GM18951 (cell line): Measurements from ENCODE around the gene GRN.

Experiments
- POLR2A ChIP-seq: IDR thresholded peaks from 4 replicates; pipeline ENCODE4 v1.6.1; 2011; ENCODE audit warnings: mild to moderate bottlenecking; ENCODE audit not compliant: insufficient read length, insufficient read depth; ENCODE audit errors: extremely low read depth
- in situ Hi-C: fragments of 300-500 bp; cut with MboI; formaldehyde crosslinking; loops from one replicate; pipeline ENCODE4 v1.12.0; 2022; ENCODE audit warnings: low sequenced_read_pairs, mixed read lengths, inconsistent platforms; ENCODE audit not compliant: unreplicated experiment

The GRN gene

DNA sequence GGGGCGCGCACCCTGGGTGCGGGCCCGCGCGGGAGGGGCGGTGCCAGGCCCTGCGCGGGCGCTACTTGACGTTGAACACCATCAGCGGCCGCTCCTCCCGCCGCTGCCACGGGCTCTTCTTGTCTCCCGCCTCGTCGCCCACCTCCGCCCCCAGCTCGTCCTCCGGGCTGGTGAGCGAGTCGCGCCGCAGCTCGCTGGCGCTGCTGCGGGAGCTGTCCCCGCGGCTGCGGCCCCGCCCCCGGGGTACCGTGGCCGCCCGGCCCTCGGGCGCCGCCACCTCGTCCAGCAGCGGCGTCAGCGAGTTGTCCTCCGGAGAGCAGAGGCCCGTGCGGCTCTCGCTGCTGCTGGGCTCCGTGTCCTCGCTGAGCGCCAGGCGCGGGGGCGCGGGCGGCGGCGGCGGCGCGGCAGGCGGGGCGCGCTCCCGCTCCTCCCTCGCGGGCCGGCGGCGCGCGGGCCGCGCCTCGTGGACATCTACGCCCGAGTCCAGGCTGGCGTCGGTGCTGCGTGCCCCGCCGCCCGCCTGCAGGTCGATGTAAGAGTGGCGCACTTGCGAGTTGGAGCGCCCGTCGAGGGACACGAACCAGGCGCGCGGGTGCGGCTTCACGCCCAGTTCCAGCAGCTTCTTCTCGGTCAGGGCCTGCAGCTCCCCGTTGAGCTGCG is 8.7 kb downstream of the GRN start:
- in situ Hi-C loops = no loop called here
- TF ChIP-seq POLR2A = no peak

DNA sequence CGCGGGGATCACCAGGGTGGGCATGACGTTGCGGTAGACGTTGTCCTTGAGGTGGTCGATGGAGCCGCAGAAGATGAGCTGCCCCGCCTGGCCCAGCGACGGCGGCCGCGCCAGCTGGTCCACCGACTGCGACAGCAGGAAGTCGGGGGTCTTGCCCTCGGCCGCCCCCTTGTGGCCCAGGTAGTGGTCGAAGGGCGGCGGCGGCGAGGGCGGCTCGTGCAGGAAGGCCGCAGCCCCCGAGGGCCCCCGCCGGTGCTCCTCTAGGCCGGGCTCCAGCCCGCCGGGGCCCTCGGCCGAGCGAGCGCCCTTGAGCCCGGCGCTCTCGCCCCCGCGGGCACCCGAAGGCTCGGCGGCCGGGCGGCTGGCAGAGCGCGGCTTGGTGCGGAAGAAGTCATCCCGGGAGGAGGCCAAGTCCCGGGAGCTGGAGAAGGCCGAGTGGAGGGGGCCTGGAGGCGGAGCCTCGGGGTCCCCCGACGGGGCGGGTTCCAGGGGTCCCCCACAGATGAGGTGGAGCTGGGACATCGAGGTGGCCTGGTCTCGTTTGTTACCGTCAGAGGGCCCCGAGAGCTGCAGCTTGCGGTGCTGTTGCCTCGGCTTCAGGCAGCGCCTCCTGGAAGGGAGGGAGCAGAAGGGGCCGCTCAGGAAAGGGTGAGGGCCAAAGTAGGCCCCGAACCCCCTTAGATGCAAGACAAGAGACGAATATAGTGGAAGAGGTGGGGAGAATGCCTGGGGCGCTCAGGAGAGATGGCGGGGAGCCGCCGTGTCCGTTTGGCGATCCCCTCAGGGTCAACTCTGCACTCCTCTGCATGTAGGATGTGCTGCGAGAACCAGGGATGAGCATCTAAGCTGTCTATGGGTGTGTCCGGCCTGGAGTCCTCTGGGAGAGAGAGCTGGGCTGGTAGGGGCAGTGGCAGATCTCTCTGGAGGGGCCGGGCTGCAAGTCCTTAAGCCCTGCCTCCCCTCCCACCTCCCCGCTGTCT is 9.8 kb downstream of the GRN start:
- in situ Hi-C loops = no loop called here

DNA sequence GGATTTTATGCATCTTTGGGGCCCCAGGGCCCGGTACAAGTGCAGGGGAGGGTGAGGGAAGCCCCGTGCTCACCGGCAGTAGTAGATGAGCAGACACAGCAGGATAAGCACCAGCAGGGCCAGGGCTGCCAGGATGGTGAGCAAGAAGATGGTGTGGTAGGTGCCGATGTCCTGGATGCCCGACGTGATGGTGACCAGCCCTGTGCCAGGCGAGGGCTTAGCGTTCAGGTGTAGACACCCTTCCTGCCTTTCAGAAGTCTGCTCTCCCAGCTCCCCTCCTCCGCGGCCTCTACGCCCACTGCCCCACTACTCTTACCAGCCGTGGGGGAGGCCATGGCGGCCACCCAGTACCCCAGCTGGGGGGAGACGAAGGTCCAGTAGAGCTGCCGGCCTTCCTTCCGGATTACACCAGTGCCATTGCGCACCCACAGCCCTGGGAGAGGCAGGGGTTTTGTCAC is 10.6 kb downstream of the GRN start:
- in situ Hi-C loops = no loop called here

More for the DNA sequence above, 9.8 kb downstream of the GRN start:
- TF ChIP-seq POLR2A = no peak

DNA sequence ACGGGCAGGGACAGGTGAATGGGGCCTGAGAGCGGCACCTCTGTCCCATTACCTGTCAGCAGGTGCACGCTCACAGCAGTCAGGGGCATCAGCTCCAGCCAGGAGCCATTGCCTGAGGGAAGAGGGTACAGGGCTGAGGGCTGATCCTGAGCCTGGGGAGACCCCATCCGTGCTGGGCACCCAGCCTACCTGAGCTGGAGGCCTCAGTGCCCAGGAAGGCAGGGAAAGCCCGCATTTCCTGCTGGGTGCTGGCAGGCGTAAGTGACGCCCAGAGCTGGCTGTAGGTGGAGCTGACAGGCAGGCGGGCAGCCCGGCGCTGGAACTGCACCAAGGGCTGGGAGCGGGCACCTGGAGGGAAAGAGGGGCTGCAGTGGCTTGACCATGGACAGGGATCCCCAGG is 11.1 kb downstream of the GRN start:
- TF ChIP-seq POLR2A = no peak
- in situ Hi-C loops = no loop called here

More for the DNA sequence above, 10.6 kb downstream of the GRN start:
- no peak for TF ChIP-seq POLR2A

DNA sequence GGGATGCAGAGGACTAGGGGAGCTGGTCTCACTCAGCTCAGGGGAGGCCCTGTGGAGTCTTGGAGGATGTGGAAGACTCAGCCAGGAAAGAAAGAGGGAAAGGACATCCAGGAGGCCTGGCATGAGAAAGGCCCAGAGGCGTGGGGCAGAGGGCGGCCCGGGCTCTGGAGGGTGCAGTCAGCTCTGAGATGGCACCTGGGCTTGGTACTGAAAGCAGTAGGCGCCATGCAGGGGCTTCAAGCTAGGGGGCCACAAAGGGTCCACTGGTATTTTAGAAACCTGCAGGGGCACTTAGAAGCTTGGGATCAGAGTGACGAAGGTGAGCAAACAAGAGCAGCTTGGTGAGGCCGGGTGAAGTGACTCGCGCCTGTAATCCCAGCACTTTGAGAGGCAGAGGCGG is 13.0 kb downstream of the GRN start:
- no peak for TF ChIP-seq POLR2A
- in situ Hi-C loops = no loop called here

DNA sequence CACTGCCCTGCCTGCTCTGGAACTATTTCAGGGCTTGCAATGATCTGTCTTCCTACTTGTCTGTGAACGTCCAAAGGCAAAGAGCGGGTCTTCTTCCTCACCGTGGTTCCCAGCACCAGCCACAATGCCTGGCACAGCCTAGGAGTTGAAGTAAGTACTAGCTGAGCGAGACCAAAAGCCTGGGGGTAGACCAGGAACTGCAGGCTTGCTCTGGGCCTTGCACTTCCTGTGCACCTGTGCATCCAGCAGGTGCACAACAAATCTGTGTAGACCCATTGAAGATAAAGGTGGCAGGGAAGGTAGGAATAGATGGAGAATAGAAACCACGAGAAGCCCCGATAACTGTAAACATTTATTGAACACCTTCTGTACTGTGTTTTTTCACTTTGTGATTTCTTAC is 13.9 kb downstream of the GRN start:
- no peak for TF ChIP-seq POLR2A
- in situ Hi-C loops = no loop called here

DNA sequence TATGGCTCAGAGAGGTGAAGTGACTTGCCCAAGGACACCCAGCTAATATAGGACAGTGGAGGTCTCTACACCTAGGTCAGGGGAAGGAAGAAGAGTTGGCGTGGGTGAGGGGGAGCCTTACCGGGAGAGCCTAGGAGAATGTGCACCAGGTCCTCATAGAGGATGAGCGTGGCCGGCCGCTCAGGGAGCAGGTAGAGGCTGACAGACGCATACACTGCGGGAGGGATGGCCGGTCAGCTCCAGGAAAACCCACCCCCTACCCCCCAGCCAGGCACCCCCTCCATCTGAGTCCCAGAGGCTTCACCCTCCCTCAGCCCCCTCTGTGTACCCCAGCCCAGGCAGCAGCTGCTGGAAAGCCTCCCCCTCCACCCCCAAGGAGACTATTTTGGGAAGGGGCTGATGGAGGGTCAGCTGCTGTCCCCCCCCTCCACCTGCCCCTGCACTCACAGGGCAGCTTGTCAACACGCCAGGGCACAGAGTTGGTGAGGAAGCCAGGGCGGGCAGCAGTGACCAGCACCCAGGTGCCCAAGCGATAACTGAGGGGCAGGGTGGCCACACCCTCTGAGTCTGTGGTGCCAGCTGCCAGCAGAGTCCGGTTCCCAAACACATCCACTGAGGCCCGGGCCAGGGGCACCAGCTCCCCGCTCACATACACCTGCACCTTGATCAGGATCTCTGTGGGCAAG is 14.5 kb downstream of the GRN start:
- no peak for TF ChIP-seq POLR2A
- in situ Hi-C loops = no loop called here

DNA sequence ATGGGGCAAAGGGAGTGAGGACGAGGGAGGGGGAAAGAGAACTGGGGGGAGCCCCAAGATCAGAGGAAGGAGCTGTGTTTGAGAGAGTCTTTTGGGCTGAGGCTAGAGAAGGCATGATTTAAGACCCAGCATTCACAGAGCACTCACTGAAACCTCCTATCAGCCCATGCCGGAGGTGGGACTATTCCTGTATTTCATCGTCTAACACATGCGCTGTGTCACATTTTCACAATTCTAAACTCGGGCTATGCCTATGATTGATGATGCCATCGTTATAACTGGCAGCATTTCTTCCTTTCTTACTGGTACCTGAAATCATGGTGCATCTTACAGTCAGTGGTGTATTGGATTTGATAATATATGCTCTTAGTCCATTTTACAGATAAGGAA is 15.0 kb downstream of the GRN start:
- in situ Hi-C loops = no loop called here
- no peak for TF ChIP-seq POLR2A

DNA sequence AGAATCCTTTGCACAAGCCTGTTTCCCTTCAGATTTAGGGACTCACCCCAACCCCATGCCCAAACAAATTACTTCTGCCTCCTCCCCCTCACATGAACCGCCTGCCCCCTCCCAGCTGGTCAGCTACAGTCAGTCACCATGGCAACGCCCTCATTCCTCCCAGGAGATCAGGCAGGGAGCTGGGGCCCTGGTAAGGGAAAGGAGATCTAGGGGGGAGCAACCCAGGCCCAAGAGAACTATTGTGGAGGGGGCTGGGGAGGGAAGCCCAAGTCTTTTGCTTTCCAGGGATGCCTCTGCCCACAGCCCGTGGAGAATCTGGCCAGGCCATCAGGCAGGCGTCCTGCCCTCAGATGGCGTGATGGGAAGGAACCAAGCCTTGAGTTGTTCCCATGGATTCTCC is 15.7 kb downstream of the GRN start:
- no peak for TF ChIP-seq POLR2A
- in situ Hi-C loops = no loop called here

DNA sequence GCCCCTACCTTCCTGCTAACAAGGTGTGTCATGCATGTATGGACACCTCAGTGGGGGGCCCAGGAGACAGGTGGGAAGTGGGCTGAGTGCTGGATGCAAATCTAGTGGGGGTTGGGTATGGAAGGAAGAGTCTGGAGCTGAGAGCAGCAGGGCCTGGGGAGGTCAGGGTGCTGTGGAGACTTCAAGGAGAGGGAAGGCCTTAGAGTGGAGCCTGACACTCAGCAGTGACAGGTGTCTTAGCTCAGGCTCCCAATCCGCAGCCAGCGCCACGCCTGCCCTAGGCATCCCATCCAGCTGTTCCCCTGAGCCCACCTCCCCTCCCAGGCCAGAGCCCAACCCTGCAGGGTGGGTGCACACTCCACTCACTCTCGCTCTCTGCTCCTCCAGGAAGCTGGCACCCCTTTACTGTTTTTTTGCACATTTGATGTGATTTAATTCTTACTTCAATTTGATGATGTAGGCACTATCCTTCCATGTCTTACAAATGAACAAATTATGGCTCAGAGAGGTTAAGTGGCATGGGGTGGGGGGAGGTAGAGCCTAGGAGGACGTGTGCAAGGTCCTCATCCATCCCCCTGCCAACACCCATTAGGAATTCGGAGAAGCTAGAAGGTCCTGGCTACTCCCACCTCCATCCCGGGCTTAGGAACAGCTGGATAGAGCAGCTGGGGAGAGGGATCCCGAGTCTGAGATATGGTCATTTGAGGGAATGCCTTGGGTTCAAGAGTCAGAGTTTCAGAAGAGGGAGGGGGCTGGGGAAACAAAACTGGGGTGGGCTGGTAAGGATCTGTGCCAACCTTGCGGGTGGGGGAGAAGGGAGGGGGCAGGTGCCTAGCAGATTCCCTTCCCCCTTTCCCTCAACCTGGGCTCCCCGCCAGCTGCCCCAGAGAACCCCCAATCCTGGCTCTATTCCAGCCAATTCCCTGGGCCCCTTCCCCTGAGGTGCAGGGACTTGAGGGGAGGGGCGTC is 16.5 kb downstream of the GRN start:
- TF ChIP-seq POLR2A = no peak
- in situ Hi-C loops = no loop called here

DNA sequence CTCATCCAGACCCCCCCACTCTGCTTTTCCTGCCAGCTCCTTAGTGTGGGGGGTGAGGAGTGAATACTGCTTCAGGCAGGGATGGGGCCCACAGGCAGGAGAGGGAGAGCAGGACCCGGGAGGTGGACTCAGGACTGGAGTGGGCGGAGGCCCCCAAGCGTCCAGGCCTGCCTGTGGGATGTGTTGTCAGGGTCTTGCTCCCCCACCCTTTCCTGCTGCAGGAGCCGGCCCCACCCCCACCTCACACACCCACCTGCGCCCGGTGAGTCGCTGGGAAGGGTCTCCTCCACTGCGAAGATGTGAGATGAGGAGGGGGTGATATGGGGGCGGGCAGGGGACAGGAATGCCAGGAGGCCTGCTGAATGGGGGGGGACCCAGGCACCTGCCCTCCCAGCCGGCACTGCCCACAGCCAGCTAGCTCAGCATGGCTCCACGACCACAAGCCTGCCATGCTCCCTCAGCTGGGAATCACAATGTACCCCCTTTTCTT is 17.4 kb downstream of the GRN start:
- no peak for TF ChIP-seq POLR2A
- in situ Hi-C loops = no loop called here

DNA sequence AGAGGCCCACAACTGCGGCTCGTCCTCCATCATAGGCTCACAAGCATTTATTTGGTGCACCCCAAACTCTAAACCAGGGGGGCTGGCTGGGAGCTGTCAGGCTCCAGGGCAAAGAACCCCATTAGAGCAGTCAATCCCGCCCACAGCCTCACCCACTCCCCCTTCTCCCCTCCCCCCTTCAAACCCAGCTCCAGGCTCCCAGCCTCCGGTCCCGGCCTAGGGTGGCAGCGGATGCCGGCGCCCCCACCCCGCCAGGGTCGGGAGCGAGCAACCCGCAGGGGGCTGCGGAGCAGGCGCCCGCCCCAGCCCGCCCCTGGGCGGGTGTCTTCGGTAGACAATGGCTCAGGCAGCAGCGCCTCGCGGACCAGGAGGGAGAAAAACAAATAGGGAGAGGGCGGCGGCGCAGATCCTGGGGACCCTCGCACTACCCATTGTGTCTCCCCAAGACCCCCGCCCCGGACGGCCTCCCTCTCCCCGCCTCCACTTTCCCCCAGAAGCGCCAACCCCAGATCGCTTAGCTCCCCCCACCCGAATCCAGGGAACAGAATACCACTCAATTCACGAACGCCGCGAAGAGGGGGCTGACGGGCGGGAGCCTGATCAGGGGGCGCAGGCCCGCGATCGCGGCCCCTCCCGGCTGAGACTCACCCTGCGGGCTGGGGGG is 18.0 kb downstream of the GRN start:
- in situ Hi-C loops = no loop called here
- TF ChIP-seq POLR2A = no peak
